GM15510 (cell line): ENCODE measurements around the gene SZRD1.

Source experiments
- POLR2A ChIP-seq: IDR thresholded peaks from 3 replicates; pipeline ENCODE4 v1.6.1; 2011; ENCODE audit warnings: borderline replicate concordance; ENCODE audit not compliant: insufficient read length; ENCODE audit errors: extremely low read depth

The SZRD1 gene

GRCh38 chr1:16352842-16353535, 14.1 kb upstream of the SZRD1 start:
- no peak for TF ChIP-seq POLR2A

GRCh38 chr1:16354619-16355018, 12.4 kb upstream of the SZRD1 start:
- TF ChIP-seq POLR2A, result no peak

- TF ChIP-seq POLR2A, result no peak
These were observed 10.2 kb upstream of the SZRD1 start for GRCh38 chr1:16356867-16357266.

- TF ChIP-seq POLR2A, result peak; percentile 66
These were observed 371 bp downstream of the SZRD1 start for GRCh38 chr1:16367258-16367967.

GRCh38 chr1:16367968-16368890, 1.2 kb downstream of the SZRD1 start:
- TF ChIP-seq POLR2A, result no peak

- no peak for TF ChIP-seq POLR2A
These were observed 2.8 kb downstream of the SZRD1 start for GRCh38 chr1:16369821-16370220.

GRCh38 chr1:16371725-16372124, 4.7 kb downstream of the SZRD1 start:
- no peak for TF ChIP-seq POLR2A

GRCh38 chr1:16372535-16373285, 5.7 kb downstream of the SZRD1 start:
- TF ChIP-seq POLR2A, result no peak

GRCh38 chr1:16374266-16374665, 7.2 kb downstream of the SZRD1 start:
- TF ChIP-seq POLR2A, result no peak

GRCh38 chr1:16375521-16376340, 8.7 kb downstream of the SZRD1 start:
- TF ChIP-seq POLR2A, result no peak

- no peak for TF ChIP-seq POLR2A
These were observed 9.9 kb downstream of the SZRD1 start for GRCh38 chr1:16376971-16377370.

GRCh38 chr1:16378443-16378842, 11.4 kb downstream of the SZRD1 start:
- TF ChIP-seq POLR2A, result no peak

GRCh38 chr1:16380868-16381267, 13.8 kb downstream of the SZRD1 start:
- TF ChIP-seq POLR2A, result no peak

GRCh38 chr1:16383888-16384287, 16.8 kb downstream of the SZRD1 start:
- TF ChIP-seq POLR2A, result no peak
